ENCODE results near the gene TRERF1. TPM values are rescaled to one million over a fixed set of nuclear protein-coding genes. Genes with fewer than 3 reads are reported as not detected.

TRERF1 gene
- total and polyA plus RNA-seq, 12 donors: 4.7 to 16.6 (median 8.0) TPM

- 32 to 55% (median 48%) methylated on average over 4 of the region's 4 CpGs for WGBS, 4 donors
- peak in 1 of 7 donors; percentile 8 for DNase-seq
- intact Hi-C loops (cut with DNase I): no loop called here
- TF ChIP-seq POLR2A (IDR thresholded peaks at IDR 0.05) (no peak), CTCF (IDR thresholded peaks at IDR 0.05) (no peak)
- H3K4me1 ChIP-seq (replicated peaks in 1 of 2): no peaks in the 10 kb centered on the region
- no peaks in the 10 kb centered on the region for H3K27me3 ChIP-seq
- H3K36me3 ChIP-seq (replicated peaks in 1 of 2): no peaks in the 10 kb centered on the region
- H3K9me3 ChIP-seq (replicated peaks in 1 of 3): no peaks in the 10 kb centered on the region
- no peak overlapping the region for H3K27ac ChIP-seq
- no peak overlapping the region for H3K4me3 ChIP-seq
Measured at GRCh38 chr6:42418724-42419123, 33.0 kb downstream of the TRERF1 start.

GRCh38 chr6:42417641-42418112 lies 34.0 kb downstream of the TRERF1 start:
- H3K9me3 ChIP-seq (replicated peaks in 1 of 3): no peaks in the 10 kb centered on the region
- no peaks in the 10 kb centered on the region for H3K27me3 ChIP-seq
- TF ChIP-seq POLR2A (IDR thresholded peaks at IDR 0.05) (no peak), CTCF (IDR thresholded peaks at IDR 0.05) (no peak)
- DNase-seq: peak in 1 of 7 donors; percentile 7
- no peaks in the 10 kb centered on the region for H3K4me1 ChIP-seq (replicated peaks in 1 of 2)
- H3K4me3 ChIP-seq: no peak overlapping the region
- 78 to 82% (median 80%) methylated on average over 5 of the region's 5 CpGs for WGBS, 4 donors
- H3K36me3 ChIP-seq (replicated peaks in 1 of 2): no peaks in the 10 kb centered on the region
- H3K27ac ChIP-seq: no peak overlapping the region
- intact Hi-C loops (cut with DNase I): no loop called here

- 66 to 78% (median 73%) methylated on average over 6 of the region's 6 CpGs for WGBS, 4 donors
- no peak overlapping the region for H3K4me3 ChIP-seq
- H3K4me1 ChIP-seq (replicated peaks in 1 of 2): peaks cover 9 to 21% of the 10 kb centered on the region in 2 donors
- DNase-seq: no peak
- TF ChIP-seq POLR2A (IDR thresholded peaks at IDR 0.05): no peak
- no peak for TF ChIP-seq CTCF (IDR thresholded peaks at IDR 0.05)
- H3K27me3 ChIP-seq: no peaks in the 10 kb centered on the region
- no peaks in the 10 kb centered on the region for H3K9me3 ChIP-seq (replicated peaks in 1 of 3)
- no peak overlapping the region for H3K27ac ChIP-seq
- no peaks in the 10 kb centered on the region for H3K36me3 ChIP-seq (replicated peaks in 1 of 2)
- intact Hi-C loops (cut with DNase I): no loop called here
Measured at GRCh38 chr6:42411406-42411805, 40.3 kb downstream of the TRERF1 start.

GRCh38 chr6:42410861-42411260 lies 40.9 kb downstream of the TRERF1 start:
- 62 to 100% (median 63%) methylated on average over 1 of the region's 1 CpG; no CpG with 5 or more reads in 1 of the 4 donors for WGBS, 4 donors
- Histone ChIP-seq H3K9me3 (replicated peaks in 1 of 3) (no peaks in the 10 kb centered on the region), H3K27me3 (no peaks in the 10 kb centered on the region), H3K27ac (no peak overlapping the region), H3K36me3 (replicated peaks in 1 of 2) (no peaks in the 10 kb centered on the region), H3K4me1 (replicated peaks in 1 of 2) (peaks cover 9 to 21% of the 10 kb centered on the region in 2 donors), H3K4me3 (no peak overlapping the region)
- no peak for DNase-seq
- TF ChIP-seq CTCF (IDR thresholded peaks at IDR 0.05): no peak
- TF ChIP-seq POLR2A (IDR thresholded peaks at IDR 0.05): no peak
- intact Hi-C loops (cut with DNase I): no loop called here
